Keratinocyte (primary cell): Measurements from ENCODE around the gene PAFAH1B2. TPM values are rescaled to one million over a fixed set of nuclear protein-coding genes. Genes with fewer than 3 reads are reported as not detected.

Experiments
- DNase-seq: peaks from one replicate; pipeline ENCODE4 v3.0.0-alpha.2; 2011; ENCODE audit warnings: low read depth, missing footprints, low spot score
- FAIRE-seq: peaks from 2 replicates; lab custom pipeline; 2011; peaks lifted over from hg19 to GRCh38; lab: Jason Lieb, UNC
- H2AFZ ChIP-seq: 2 replicates; pipeline ENCODE4 v1.6.0; 2012; ENCODE audit warnings: low read length, control low read depth, inconsistent platforms; ENCODE audit not compliant: control insufficient read depth
- H3K27ac ChIP-seq: 2 replicates; pipeline ENCODE4 v1.5.1; 2011; ENCODE audit warnings: low read length; ENCODE audit not compliant: control insufficient read depth, insufficient read depth
- H3K27me3 ChIP-seq: 3 replicates; pipeline ENCODE4 v1.6.0; 2011; ENCODE audit warnings: low read length; ENCODE audit not compliant: control insufficient read depth, insufficient read depth; ENCODE audit errors: extremely low read depth
- H3K36me3 ChIP-seq, 2 experiments: 2 replicates in 1 of 2; 3 replicates in 1 of 2; pipeline ENCODE4 v1.5.1; 2011; ENCODE audit warnings: low read length in 2 of 2, mild to moderate bottlenecking in 1 of 2; ENCODE audit not compliant: control insufficient read depth in 2 of 2, insufficient read depth in 2 of 2; ENCODE audit errors: extremely low read depth in 1 of 2
- H3K4me1 ChIP-seq: 3 replicates; pipeline ENCODE4 v1.5.1; 2011; ENCODE audit warnings: low read length; ENCODE audit not compliant: control insufficient read depth, insufficient read depth; ENCODE audit errors: extremely low read depth
- H3K4me2 ChIP-seq: 3 replicates; pipeline ENCODE4 v1.6.0; 2011; ENCODE audit warnings: low read depth, low read length; ENCODE audit not compliant: control insufficient read depth, insufficient read depth; ENCODE audit errors: extremely low read depth
- H3K4me3 ChIP-seq, 3 experiments: fragments of 200-600 bp in 1 of 3; sonication (generic) in 1 of 3; 2 replicates in 2 of 3; 3 replicates in 1 of 3; pipeline ENCODE4 v1.5.1; 2011 to 2016; ENCODE audit warnings: low read length in 3 of 3, mild to moderate bottlenecking in 3 of 3, control low read depth in 2 of 3, inconsistent platforms in 1 of 3, low read depth in 1 of 3, mixed read lengths in 1 of 3, mixed run types in 1 of 3, moderate library complexity in 1 of 3; ENCODE audit not compliant: control insufficient read depth in 2 of 3, insufficient read depth in 2 of 3; ENCODE audit errors: extremely low read depth in 1 of 3
- H3K79me2 ChIP-seq: 2 replicates; pipeline ENCODE4 v1.6.0; 2012; ENCODE audit warnings: low read length; ENCODE audit not compliant: control insufficient read depth, insufficient read depth
- H3K9ac ChIP-seq: 3 replicates; pipeline ENCODE4 v1.6.0; 2011; ENCODE audit warnings: low read length; ENCODE audit not compliant: control insufficient read depth, insufficient read depth; ENCODE audit errors: extremely low read depth
- H3K9me1 ChIP-seq: 3 replicates; pipeline ENCODE4 v1.6.0; 2011; ENCODE audit warnings: low read length; ENCODE audit not compliant: control insufficient read depth, insufficient read depth; ENCODE audit errors: extremely low read depth
- H3K9me3 ChIP-seq: 2 replicates; pipeline ENCODE4 v1.5.1; 2012; ENCODE audit warnings: low read depth, low read length; ENCODE audit not compliant: control insufficient read depth
- H4K20me1 ChIP-seq: 3 replicates; pipeline ENCODE4 v1.6.0; 2011; ENCODE audit warnings: low read length; ENCODE audit not compliant: control insufficient read depth, insufficient read depth; ENCODE audit errors: extremely low read depth
- EZH2 ChIP-seq: IDR thresholded peaks from one replicate; pipeline ENCODE4 v1.6.1; 2012; ENCODE audit warnings: inconsistent platforms, mild to moderate bottlenecking, low read length, moderate library complexity
- dilution Hi-C: fragments of 300-500 bp; cut with MboI; formaldehyde crosslinking; loops from one replicate; pipeline ENCODE4 v1.7.0; 2020; ENCODE audit warnings: low sequenced_read_pairs; ENCODE audit not compliant: extremely low pct_ligation_motif_present
- polyA plus RNA-seq, 5 experiments: library from polyadenylated mRNA; depleted of rRNA in 3 of 5; stranded (reverse) in 3 of 5; stranded (forward) in 1 of 5; unstranded in 1 of 5; fragments of >200 nt; gene quantifications; 1 replicate in 1 of 5; 2 replicates in 3 of 5; 3 replicates in 1 of 5; pipeline versions ENCODE4 v1.2.1 to v1.2.3, GENCODE V29; 2011 to 2012; ENCODE audit warnings: missing spikeins in 2 of 5, low read depth in 1 of 5, low replicate concordance in 1 of 5
- TF ChIP-seq, protein P1 (sequence below), 3 experiments: IDR thresholded peaks in 1 of 3; conservative IDR thresholded peaks in 1 of 3; optimal IDR thresholded peaks in 1 of 3; 2 replicates in 2 of 3; 3 replicates in 1 of 3; pipeline versions ENCODE3 to v1.5.1; 2011; ENCODE audit warnings: low read length in 3 of 3, mild to moderate bottlenecking in 3 of 3, moderate library complexity in 2 of 3, control low read depth in 1 of 3, inconsistent platforms in 1 of 3; ENCODE audit not compliant: insufficient read depth in 2 of 3; ENCODE audit errors: extremely low read depth in 1 of 3

Gene PAFAH1B2
- polyA plus RNA-seq, 1 donor (not counting 4 experiments of a cell fraction or from before 2014, with no cell fraction given), result 76.4 TPM

DNA sequence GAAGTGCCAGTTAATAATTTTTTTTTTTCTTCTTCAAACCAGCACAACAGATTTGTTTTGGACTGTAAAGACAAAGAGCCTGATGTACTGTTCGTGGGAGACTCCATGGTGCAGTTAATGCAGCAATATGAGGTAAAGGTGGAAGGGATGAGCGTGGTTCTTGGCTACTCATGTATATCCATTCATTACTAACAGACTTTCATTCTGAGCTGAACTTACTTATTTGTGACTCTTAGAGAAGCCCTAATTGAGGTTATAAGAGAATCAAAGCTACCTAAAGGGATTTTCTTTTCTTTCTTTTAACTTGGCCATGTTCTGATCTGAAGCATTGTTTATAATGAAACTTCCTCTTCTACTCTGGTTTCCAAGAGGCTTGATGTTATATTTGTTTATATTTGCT, 15.8 kb downstream of the PAFAH1B2 start:
- TF ChIP-seq EZH2, result no peak
- TF ChIP-seq, protein P1, sequence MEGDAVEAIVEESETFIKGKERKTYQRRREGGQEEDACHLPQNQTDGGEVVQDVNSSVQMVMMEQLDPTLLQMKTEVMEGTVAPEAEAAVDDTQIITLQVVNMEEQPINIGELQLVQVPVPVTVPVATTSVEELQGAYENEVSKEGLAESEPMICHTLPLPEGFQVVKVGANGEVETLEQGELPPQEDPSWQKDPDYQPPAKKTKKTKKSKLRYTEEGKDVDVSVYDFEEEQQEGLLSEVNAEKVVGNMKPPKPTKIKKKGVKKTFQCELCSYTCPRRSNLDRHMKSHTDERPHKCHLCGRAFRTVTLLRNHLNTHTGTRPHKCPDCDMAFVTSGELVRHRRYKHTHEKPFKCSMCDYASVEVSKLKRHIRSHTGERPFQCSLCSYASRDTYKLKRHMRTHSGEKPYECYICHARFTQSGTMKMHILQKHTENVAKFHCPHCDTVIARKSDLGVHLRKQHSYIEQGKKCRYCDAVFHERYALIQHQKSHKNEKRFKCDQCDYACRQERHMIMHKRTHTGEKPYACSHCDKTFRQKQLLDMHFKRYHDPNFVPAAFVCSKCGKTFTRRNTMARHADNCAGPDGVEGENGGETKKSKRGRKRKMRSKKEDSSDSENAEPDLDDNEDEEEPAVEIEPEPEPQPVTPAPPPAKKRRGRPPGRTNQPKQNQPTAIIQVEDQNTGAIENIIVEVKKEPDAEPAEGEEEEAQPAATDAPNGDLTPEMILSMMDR (optimal IDR thresholded peaks at IDR 0.05 in 1 of 3, IDR thresholded peaks at IDR 0.05 in 1 of 3, conservative IDR thresholded peaks at IDR 0.05 in 1 of 3; ENCODE audit: extremely low read depth in 1 of 3, insufficient read depth in 2 of 3, low read length in 3 of 3), result no peak
- Histone ChIP-seq H3K27me3 (no peaks in the 10 kb centered on the region), H3K4me1 (no peaks in the 10 kb centered on the region), H4K20me1 (peaks cover 3% of the 10 kb centered on the region), H3K4me2 (no peak overlapping the region), H3K79me2 (peaks cover 62% of the 10 kb centered on the region), H3K9me3 (no peaks in the 10 kb centered on the region), H3K9me1 (no peaks in the 10 kb centered on the region), H3K4me3 (no peak overlapping the region), H3K27ac (no peak overlapping the region), H3K36me3 (peaks cover 16 to 18% of the 10 kb centered on the region in 2 experiments), H2AFZ (no peak overlapping the region), H3K9ac (no peak overlapping the region)
- dilution Hi-C loops, result no loop called here
- peak; percentile 13 for FAIRE-seq
- no peak for DNase-seq

DNA sequence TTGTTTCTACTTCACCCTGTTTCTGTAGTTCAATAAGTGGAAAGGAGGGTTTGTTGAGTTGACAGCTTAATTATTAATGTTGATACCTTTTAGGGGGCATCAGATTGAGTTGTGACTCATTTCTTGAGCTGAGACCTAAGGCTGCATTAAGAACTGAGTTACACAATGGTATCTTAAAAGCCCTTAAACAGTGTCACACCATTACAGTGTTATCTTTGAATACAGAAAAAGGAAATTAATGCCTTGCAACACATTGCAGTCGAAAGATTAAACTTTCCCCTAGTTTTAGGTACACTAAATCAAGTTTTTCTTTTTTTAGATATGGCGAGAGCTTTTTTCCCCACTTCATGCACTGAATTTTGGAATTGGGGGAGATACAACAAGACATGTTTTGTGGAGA, 16.7 kb downstream of the PAFAH1B2 start:
- H2AFZ ChIP-seq, result no peak overlapping the region
- FAIRE-seq, result no peak
- H3K79me2 ChIP-seq, result peaks cover 55% of the 10 kb centered on the region
- no peak overlapping the region for H3K4me3 ChIP-seq
- H3K27ac ChIP-seq, result no peak overlapping the region
- H3K9me1 ChIP-seq, result no peaks in the 10 kb centered on the region
- no peaks in the 10 kb centered on the region for H3K9me3 ChIP-seq
- peaks cover 18 to 20% of the 10 kb centered on the region in 2 experiments for H3K36me3 ChIP-seq
- H3K4me2 ChIP-seq, result no peak overlapping the region
- no peaks in the 10 kb centered on the region for H3K27me3 ChIP-seq
- TF ChIP-seq, protein P1 (optimal IDR thresholded peaks at IDR 0.05 in 1 of 3, IDR thresholded peaks at IDR 0.05 in 1 of 3, conservative IDR thresholded peaks at IDR 0.05 in 1 of 3; ENCODE audit: extremely low read depth in 1 of 3, insufficient read depth in 2 of 3, low read length in 3 of 3), result no peak
- TF ChIP-seq EZH2, result no peak
- dilution Hi-C loops, result no loop called here
- H3K4me1 ChIP-seq, result no peaks in the 10 kb centered on the region
- no peak overlapping the region for H3K9ac ChIP-seq
- peaks cover 3% of the 10 kb centered on the region for H4K20me1 ChIP-seq
- no peak for DNase-seq
